WERI-Rb-1 (cell line): ENCODE results near the gene MYADM.

ENCODE experiments used
- DNase-seq: peaks from one replicate; pipeline ENCODE4 v3.0.0-alpha.2; 2020
- H3K27ac ChIP-seq: fragments of 250-450 bp; sonication (Bioruptor Pico); 2 replicates; pipeline ENCODE4 v1.5.1; 2020; ENCODE audit warnings: mild to moderate bottlenecking, moderate library complexity
- H3K27me3 ChIP-seq: fragments of 250-450 bp; sonication (Bioruptor Pico); 2 replicates; pipeline ENCODE4 v1.5.1; 2021; ENCODE audit warnings: mild to moderate bottlenecking, low read depth, moderate library complexity; ENCODE audit not compliant: insufficient read depth, severe bottlenecking
- H3K36me3 ChIP-seq: fragments of 250-450 bp; sonication (Bioruptor Pico); 2 replicates; pipeline ENCODE4 v1.5.1; 2020; ENCODE audit warnings: mild to moderate bottlenecking, moderate library complexity
- H3K4me3 ChIP-seq: 2 replicates; pipeline ENCODE4 v1.5.1; 2011; ENCODE audit warnings: low read depth, mild to moderate bottlenecking, control low read depth, low read length
- H3K9me3 ChIP-seq: fragments of 250-450 bp; sonication (Bioruptor Pico); 2 replicates; pipeline ENCODE4 v1.5.1; 2021; ENCODE audit warnings: mild to moderate bottlenecking, moderate library complexity; ENCODE audit not compliant: severe bottlenecking
- CTCF ChIP-seq: IDR thresholded peaks from 2 replicates; pipeline ENCODE4 v1.5.1; 2011; ENCODE audit warnings: low read depth, mild to moderate bottlenecking, control low read depth, inconsistent platforms, low read length

MYADM gene

GRCh38 chr19:53847555-53847954 is 20.1 kb upstream of the MYADM start:
- DNase-seq: no peak
- H3K9me3 ChIP-seq: no peaks in the 10 kb centered on the region
- peaks cover 6% of the 10 kb centered on the region for H3K27me3 ChIP-seq
- H3K4me3 ChIP-seq: no peak overlapping the region
- no peak overlapping the region for H3K27ac ChIP-seq
- H3K36me3 ChIP-seq: no peaks in the 10 kb centered on the region
- no peak for TF ChIP-seq CTCF

- Histone ChIP-seq H3K27me3 (peaks cover 3% of the 10 kb centered on the region), H3K4me3 (no peak overlapping the region), H3K9me3 (no peaks in the 10 kb centered on the region), H3K27ac (no peak overlapping the region), H3K36me3 (no peaks in the 10 kb centered on the region)
- DNase-seq: no peak
- TF ChIP-seq CTCF: no peak
These were observed 18.4 kb upstream of the MYADM start for GRCh38 chr19:53849237-53849676.

- Histone ChIP-seq H3K27ac (no peak overlapping the region), H3K4me3 (no peak overlapping the region), H3K27me3 (peaks cover 3% of the 10 kb centered on the region), H3K36me3 (no peaks in the 10 kb centered on the region), H3K9me3 (no peaks in the 10 kb centered on the region)
- no peak for TF ChIP-seq CTCF
- no peak for DNase-seq
These were observed 14.0 kb upstream of the MYADM start for GRCh38 chr19:53853707-53854106.

GRCh38 chr19:53864308-53864836 is 3.3 kb upstream of the MYADM start:
- Histone ChIP-seq H3K9me3 (no peaks in the 10 kb centered on the region), H3K27me3 (no peaks in the 10 kb centered on the region), H3K36me3 (no peaks in the 10 kb centered on the region), H3K27ac (no peak overlapping the region), H3K4me3 (no peak overlapping the region)
- TF ChIP-seq CTCF: no peak
- DNase-seq: no peak

- H3K27ac ChIP-seq: no peak overlapping the region
- H3K36me3 ChIP-seq: no peaks in the 10 kb centered on the region
- no peak for DNase-seq
- no peaks in the 10 kb centered on the region for H3K27me3 ChIP-seq
- TF ChIP-seq CTCF: no peak
- no peaks in the 10 kb centered on the region for H3K9me3 ChIP-seq
- no peak overlapping the region; the same call in 1 of the 2 replicates for H3K4me3 ChIP-seq
These were observed 2.2 kb upstream of the MYADM start for GRCh38 chr19:53865523-53865917.
